Endodermal cell (in vitro differentiated cells): ENCODE results near the gene ACVR2A. TPM values are rescaled to one million over a fixed set of nuclear protein-coding genes. Genes with fewer than 3 reads are reported as not detected.

ENCODE experiments used
- DNase-seq: peaks from one replicate; pipeline ENCODE4 v3.0.0-alpha.2; 2017
- H3K27ac ChIP-seq: 2 replicates; pipeline ENCODE4 v1.5.1; 2013; ENCODE audit warnings: mild to moderate bottlenecking, low read depth, low read length, moderate library complexity
- H3K27me3 ChIP-seq: 2 replicates; pipeline ENCODE4 v1.6.1; 2013; ENCODE audit warnings: mild to moderate bottlenecking, low read length, moderate library complexity; ENCODE audit not compliant: insufficient read depth, control insufficient read depth, poor library complexity, severe bottlenecking
- H3K36me3 ChIP-seq: 2 replicates; pipeline ENCODE4 v1.7.0; 2013; ENCODE audit warnings: mild to moderate bottlenecking, low read length, moderate library complexity; ENCODE audit not compliant: control insufficient read depth, insufficient read depth
- H3K4me1 ChIP-seq: one replicate; pipeline ENCODE4 v1.7.0; 2013; ENCODE audit warnings: low read length; ENCODE audit not compliant: control insufficient read depth, insufficient read depth
- H3K4me3 ChIP-seq: 2 replicates; pipeline ENCODE4 v1.5.1; 2013; ENCODE audit warnings: mild to moderate bottlenecking, low read length, moderate library complexity
- H3K9ac ChIP-seq: 2 replicates; pipeline ENCODE4 v1.6.1; 2013; ENCODE audit warnings: mild to moderate bottlenecking, low read length, moderate library complexity; ENCODE audit not compliant: poor library complexity, severe bottlenecking; ENCODE audit errors: extremely low read depth
- H3K9me3 ChIP-seq: 2 replicates; pipeline ENCODE4 v1.6.1; 2013; ENCODE audit warnings: mild to moderate bottlenecking, low read length, moderate library complexity; ENCODE audit not compliant: control insufficient read depth
- H3K27ac Mint-ChIP-seq: 2 replicates; pipeline ENCODE4 v1.8.0; 2020; ENCODE audit warnings: mixed read lengths
- H3K27me3 Mint-ChIP-seq: 2 replicates; pipeline ENCODE4 v1.8.0; 2021; ENCODE audit warnings: mild to moderate bottlenecking, mixed read lengths; ENCODE audit not compliant: insufficient read depth
- H3K36me3 Mint-ChIP-seq: 2 replicates; pipeline ENCODE4 v1.8.0; 2020; ENCODE audit warnings: low read depth, mixed read lengths
- H3K4me1 Mint-ChIP-seq: 2 replicates; pipeline ENCODE4 v1.8.0; 2020; ENCODE audit warnings: mixed read lengths
- H3K4me3 Mint-ChIP-seq: 2 replicates; pipeline ENCODE4 v1.8.0; 2020; ENCODE audit warnings: mild to moderate bottlenecking, moderate library complexity, mixed read lengths
- H3K9me3 Mint-ChIP-seq: 2 replicates; pipeline ENCODE4 v1.8.0; 2020; ENCODE audit warnings: mild to moderate bottlenecking, mixed read lengths
- WGBS, 2 experiments: methylation state at CpG; one replicate each; pipeline versions ENCODE4 v1.1.5 to v1.1.7; 2013; ENCODE audit warnings: missing lambda C conversion rate in 2 of 2, mixed read lengths in 1 of 2; ENCODE audit not compliant: insufficient coverage in 1 of 2, insufficient read length in 1 of 2; 5-methylcytosine and 5-hydroxymethylcytosine counted together
- total RNA-seq, 2 donors: library from RNA; stranded (reverse); fragmentation: NEBNext Ultra II Directional in 1 of 2; extraction: Animal tissue kit (Norgen Biotek cat#: 25700) in 1 of 2; gene quantifications; 2 replicates in 1 of 2; 3 replicates in 1 of 2; pipeline ENCODE4 v1.2.1, GENCODE V29; 2021
- TF ChIP-seq, protein P1 (sequence below): fragments of 200-600 bp; sonication (generic); conservative IDR thresholded peaks from 2 replicates; pipeline ENCODE4 v1.5.0; 2021; ENCODE audit warnings: antibody characterized with exemption, mild to moderate bottlenecking

Gene ACVR2A
- total RNA-seq, 2 donors from 2014 or later: 19.9 to 24.1 TPM

GRCh38 chr2:147924647-147925046 is 79.8 kb downstream of the ACVR2A start:
- WGBS, 2 experiments: 90 to 100% methylated on average over 2 to 3 of the region's 3 CpGs
- Mint-ChIP-seq H3K36me3 (peaks cover 33% of the 10 kb centered on the region), H3K4me3 (no peak overlapping the region)

GRCh38 chr2:147925886-147926285 is 81.1 kb downstream of the ACVR2A start:
- no peaks in the 10 kb centered on the region for H3K4me1 Mint-ChIP-seq
- H3K4me1 ChIP-seq: no peaks in the 10 kb centered on the region
- H3K9ac ChIP-seq: no peak overlapping the region
- TF ChIP-seq, protein P1, sequence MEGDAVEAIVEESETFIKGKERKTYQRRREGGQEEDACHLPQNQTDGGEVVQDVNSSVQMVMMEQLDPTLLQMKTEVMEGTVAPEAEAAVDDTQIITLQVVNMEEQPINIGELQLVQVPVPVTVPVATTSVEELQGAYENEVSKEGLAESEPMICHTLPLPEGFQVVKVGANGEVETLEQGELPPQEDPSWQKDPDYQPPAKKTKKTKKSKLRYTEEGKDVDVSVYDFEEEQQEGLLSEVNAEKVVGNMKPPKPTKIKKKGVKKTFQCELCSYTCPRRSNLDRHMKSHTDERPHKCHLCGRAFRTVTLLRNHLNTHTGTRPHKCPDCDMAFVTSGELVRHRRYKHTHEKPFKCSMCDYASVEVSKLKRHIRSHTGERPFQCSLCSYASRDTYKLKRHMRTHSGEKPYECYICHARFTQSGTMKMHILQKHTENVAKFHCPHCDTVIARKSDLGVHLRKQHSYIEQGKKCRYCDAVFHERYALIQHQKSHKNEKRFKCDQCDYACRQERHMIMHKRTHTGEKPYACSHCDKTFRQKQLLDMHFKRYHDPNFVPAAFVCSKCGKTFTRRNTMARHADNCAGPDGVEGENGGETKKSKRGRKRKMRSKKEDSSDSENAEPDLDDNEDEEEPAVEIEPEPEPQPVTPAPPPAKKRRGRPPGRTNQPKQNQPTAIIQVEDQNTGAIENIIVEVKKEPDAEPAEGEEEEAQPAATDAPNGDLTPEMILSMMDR: no peak
- H3K36me3 Mint-ChIP-seq: peaks cover 28% of the 10 kb centered on the region
- no peak overlapping the region for H3K4me3 Mint-ChIP-seq
- no peaks in the 10 kb centered on the region for H3K27me3 Mint-ChIP-seq
- H3K36me3 ChIP-seq: peaks cover 87% of the 10 kb centered on the region
- DNase-seq: no peak
- H3K27ac Mint-ChIP-seq: no peak overlapping the region
- no peak overlapping the region for H3K4me3 ChIP-seq
- no peaks in the 10 kb centered on the region for H3K9me3 ChIP-seq
- H3K27ac ChIP-seq: no peak overlapping the region
- no peaks in the 10 kb centered on the region for H3K9me3 Mint-ChIP-seq
- H3K27me3 ChIP-seq: no peaks in the 10 kb centered on the region

More at GRCh38 chr2:147924647-147925046, 79.8 kb downstream of the ACVR2A start:
- Mint-ChIP-seq H3K27me3 (no peaks in the 10 kb centered on the region), H3K27ac (no peak overlapping the region), H3K9me3 (no peaks in the 10 kb centered on the region), H3K4me1 (no peaks in the 10 kb centered on the region)
- Histone ChIP-seq H3K9me3 (no peaks in the 10 kb centered on the region), H3K27ac (no peak overlapping the region), H3K4me3 (no peak overlapping the region), H3K9ac (no peak overlapping the region), H3K4me1 (no peaks in the 10 kb centered on the region), H3K27me3 (no peaks in the 10 kb centered on the region), H3K36me3 (peaks cover 87% of the 10 kb centered on the region)
- DNase-seq: no peak
- TF ChIP-seq, protein P1: no peak

- H3K9ac ChIP-seq: no peak overlapping the region
- H3K36me3 ChIP-seq: peaks cover 77% of the 10 kb centered on the region
- no peak overlapping the region for H3K27ac ChIP-seq
- no peak overlapping the region for H3K4me3 ChIP-seq
- H3K4me3 Mint-ChIP-seq: no peak overlapping the region
- no peak overlapping the region for H3K27ac Mint-ChIP-seq
- TF ChIP-seq, protein P1: no peak
- no peaks in the 10 kb centered on the region for H3K27me3 Mint-ChIP-seq
- no peaks in the 10 kb centered on the region for H3K9me3 Mint-ChIP-seq
- no peaks in the 10 kb centered on the region for H3K9me3 ChIP-seq
- H3K36me3 Mint-ChIP-seq: peaks cover 23% of the 10 kb centered on the region
- no peak for DNase-seq
- no peaks in the 10 kb centered on the region for H3K27me3 ChIP-seq
- WGBS, 2 experiments: 93 to 100% methylated on average over 2 of the region's 4 CpGs
- no peaks in the 10 kb centered on the region for H3K4me1 Mint-ChIP-seq
- no peaks in the 10 kb centered on the region for H3K4me1 ChIP-seq
Measured at GRCh38 chr2:147927053-147927588, 82.3 kb downstream of the ACVR2A start.
